ELR (cell line): Measurements from ENCODE around the gene ANO9.
"Not testable (repeated sequence)": the region's sequence is repeated elsewhere in the genome, so short reads cannot be mapped to it uniquely, and the experiment has no call there.

ENCODE experiments used
- DNase-seq: peaks from one replicate; pipeline ENCODE4 v3.0.0-alpha.2; 2015; ENCODE audit warnings: low read depth

ANO9 gene

GRCh38 chr11:400241-400689 lies 41.5 kb downstream of the ANO9 start:
- DNase-seq, result no peak

GRCh38 chr11:399731-400211 lies 42.0 kb downstream of the ANO9 start:
- DNase-seq, result no peak

GRCh38 chr11:398826-399225 lies 43.0 kb downstream of the ANO9 start:
- DNase-seq, result peak; percentile 50

GRCh38 chr11:396948-397548 lies 44.8 kb downstream of the ANO9 start:
- peak; percentile 85 for DNase-seq

- DNase-seq, result peak; percentile 62
These were observed 45.3 kb downstream of the ANO9 start for GRCh38 chr11:396511-396947.

GRCh38 chr11:395866-396265 lies 45.9 kb downstream of the ANO9 start:
- DNase-seq, result no peak

- DNase-seq, result no peak
These were observed 46.8 kb downstream of the ANO9 start for GRCh38 chr11:394858-395655.

GRCh38 chr11:394034-394857 lies 47.6 kb downstream of the ANO9 start, which contains the start of gene PKP3:
TSS of gene PKP3 (plus strand) at chr11:394209. CDS start at chr11:394293, 84 bp downstream.
- DNase-seq, result peak; percentile 90

GRCh38 chr11:393219-394033 lies 48.4 kb downstream of the ANO9 start:
- DNase-seq, result peak; percentile 92

- DNase-seq, result no peak
These were observed 49.6 kb downstream of the ANO9 start for GRCh38 chr11:392102-392777.

GRCh38 chr11:391117-392017 lies 50.4 kb downstream of the ANO9 start:
- no peak for DNase-seq

GRCh38 chr11:390175-390574 lies 51.6 kb downstream of the ANO9 start:
- DNase-seq, result no peak

- DNase-seq, result not testable (repeated sequence)
These were observed 52.4 kb downstream of the ANO9 start for GRCh38 chr11:389369-389768.

GRCh38 chr11:387193-387793 lies 54.5 kb downstream of the ANO9 start:
- no peak for DNase-seq

GRCh38 chr11:386483-386882 lies 55.3 kb downstream of the ANO9 start:
- no peak for DNase-seq

- DNase-seq, result no peak
These were observed 56.0 kb downstream of the ANO9 start for GRCh38 chr11:385594-386351.

GRCh38 chr11:384511-384910 lies 57.3 kb downstream of the ANO9 start:
- DNase-seq, result no peak

- DNase-seq, result no peak
These were observed 58.4 kb downstream of the ANO9 start for GRCh38 chr11:383431-383830.
